SK-N-SH treated with all-trans-retinoic acid at 6 μM for 48 hours (cell line): Measurements from ENCODE around the gene ETS1.

Experiments used
- ATAC-seq: fragments of 200-7000 bp; cut with Tn5 transposase; 3 replicates; pipeline ENCODE4 v1.9.1; 2020; ENCODE audit warnings: mild to moderate bottlenecking, moderate library complexity
- ARNTL ChIP-seq: fragments of 450-650 bp; formaldehyde crosslinking; IDR thresholded peaks from 2 replicates; pipeline ENCODE4 v1.5.0; 2020; ENCODE audit warnings: low read depth, mild to moderate bottlenecking, moderate library complexity, borderline replicate concordance
- BACH2 ChIP-seq: fragments of 250-450 bp; sonication (Bioruptor Pico); IDR thresholded peaks from 2 replicates; pipeline ENCODE4 v1.9.0; 2021; ENCODE audit warnings: mild to moderate bottlenecking, borderline replicate concordance
- CREB5 ChIP-seq: fragments of 250-450 bp; sonication (Bioruptor Pico); IDR thresholded peaks from 2 replicates; pipeline ENCODE4 v1.5.1; 2020; ENCODE audit warnings: low read depth, mild to moderate bottlenecking, moderate library complexity
- CSDC2 ChIP-seq: fragments of 250-450 bp; sonication (Bioruptor Pico); IDR thresholded peaks from 2 replicates; pipeline ENCODE4 v1.5.0; 2020; ENCODE audit warnings: mild to moderate bottlenecking, moderate library complexity
- CSRNP3 ChIP-seq: fragments of 250-450 bp; sonication (Bioruptor Pico); IDR thresholded peaks from 2 replicates; pipeline ENCODE4 v1.5.1; 2021; ENCODE audit warnings: mild to moderate bottlenecking, moderate library complexity
- GLIS3 ChIP-seq: fragments of 250-450 bp; sonication (Bioruptor Pico); IDR thresholded peaks from 2 replicates; pipeline ENCODE4 v1.5.0; 2020; ENCODE audit warnings: mild to moderate bottlenecking, moderate library complexity
- ISL1 ChIP-seq: fragments of 250-450 bp; sonication (Bioruptor Pico); IDR thresholded peaks from 2 replicates; pipeline ENCODE4 v2.1.2; 2022; ENCODE audit warnings: mild to moderate bottlenecking, moderate library complexity
- OSR1 ChIP-seq: fragments of 250-450 bp; sonication (Bioruptor Pico); IDR thresholded peaks from 2 replicates; pipeline ENCODE4 v1.8.0; 2022; ENCODE audit warnings: moderate library complexity, mild to moderate bottlenecking, inconsistent platforms
- PATZ1 ChIP-seq: fragments of 250-450 bp; sonication (Bioruptor Pico); IDR thresholded peaks from 2 replicates; pipeline ENCODE4 v1.8.0; 2020; ENCODE audit warnings: mild to moderate bottlenecking, moderate library complexity, borderline replicate concordance
- POU6F1 ChIP-seq: fragments of 250-450 bp; sonication (Bioruptor Pico); IDR thresholded peaks from 2 replicates; pipeline ENCODE4 v1.8.0; 2021; ENCODE audit warnings: low read depth, mild to moderate bottlenecking, moderate library complexity, borderline replicate concordance
- PPARA ChIP-seq: fragments of 250-450 bp; sonication (Bioruptor Pico); IDR thresholded peaks from 2 replicates; pipeline ENCODE4 v1.5.0; 2020; ENCODE audit warnings: mild to moderate bottlenecking, borderline replicate concordance
- RARB ChIP-seq: fragments of 250-450 bp; sonication (Bioruptor Pico); IDR thresholded peaks from 2 replicates; pipeline ENCODE4 v1.8.0; 2021; ENCODE audit warnings: mild to moderate bottlenecking, moderate library complexity
- SNAI2 ChIP-seq: fragments of 250-450 bp; sonication (Bioruptor Pico); IDR thresholded peaks from 2 replicates; pipeline ENCODE4 v1.5.0; 2020; ENCODE audit warnings: mild to moderate bottlenecking, moderate library complexity
- TCF4 ChIP-seq: fragments of 250-450 bp; sonication (Bioruptor Pico); IDR thresholded peaks from 2 replicates; pipeline ENCODE4 v1.8.0; 2021; ENCODE audit warnings: mild to moderate bottlenecking, moderate library complexity, borderline replicate concordance
- TOX ChIP-seq: fragments of 250-450 bp; sonication (Bioruptor Pico); IDR thresholded peaks from 2 replicates; pipeline ENCODE4 v1.8.0; 2021; ENCODE audit warnings: mild to moderate bottlenecking, moderate library complexity, borderline replicate concordance
- TSHZ2 ChIP-seq: fragments of 250-450 bp; sonication (Bioruptor Pico); IDR thresholded peaks from 2 replicates; pipeline ENCODE4 v1.5.0; 2020; ENCODE audit warnings: mild to moderate bottlenecking, moderate library complexity
- ZC3H10 ChIP-seq: fragments of 250-450 bp; sonication (Bioruptor Pico); IDR thresholded peaks from 2 replicates; pipeline ENCODE4 v1.5.1; 2021; ENCODE audit warnings: mild to moderate bottlenecking, moderate library complexity
- ZFP3 ChIP-seq: fragments of 250-450 bp; sonication (Bioruptor Pico); IDR thresholded peaks from 2 replicates; pipeline ENCODE4 v1.5.0; 2020; ENCODE audit warnings: mild to moderate bottlenecking, moderate library complexity
- ZFP30 ChIP-seq: fragments of 450-650 bp; formaldehyde crosslinking; IDR thresholded peaks from 2 replicates; pipeline ENCODE4 v1.5.0; 2022; ENCODE audit warnings: mild to moderate bottlenecking, moderate library complexity
- ZNF565 ChIP-seq: fragments of 450-650 bp; formaldehyde crosslinking; conservative IDR thresholded peaks from 2 replicates; pipeline ENCODE4 v1.5.0; 2020; ENCODE audit warnings: low read depth, mild to moderate bottlenecking, moderate library complexity
- ZNF70 ChIP-seq: fragments of 450-650 bp; formaldehyde crosslinking; IDR thresholded peaks from 2 replicates; pipeline ENCODE4 v1.5.0; 2020; ENCODE audit warnings: mild to moderate bottlenecking, moderate library complexity
- ZNF8 ChIP-seq: fragments of 450-650 bp; formaldehyde crosslinking; IDR thresholded peaks from 2 replicates; pipeline ENCODE4 v1.5.0; 2020; ENCODE audit warnings: mild to moderate bottlenecking, moderate library complexity

ETS1 gene

GRCh38 chr11:128480665-128481064 lies 106.7 kb downstream of the ETS1 start (continued):
- TF ChIP-seq TSHZ2 (CRISPR knock-in tag) (no peak), ZNF70 (CRISPR knock-in tag) (no peak)

- TF ChIP-seq SNAI2 (CRISPR knock-in tag) (no peak), ZFP30 (CRISPR knock-in tag) (no peak), ZNF565 (CRISPR knock-in tag) (no peak), POU6F1 (CRISPR knock-in tag) (no peak), RARB (CRISPR knock-in tag) (no peak), ZNF8 (no peak), GLIS3 (CRISPR knock-in tag) (no peak), ARNTL (no peak), ISL1 (CRISPR knock-in tag) (no peak), PATZ1 (no peak), TCF4 (no peak), OSR1 (CRISPR knock-in tag) (no peak), CREB5 (CRISPR knock-in tag) (no peak), CSDC2 (no peak), PPARA (no peak), TSHZ2 (CRISPR knock-in tag) (no peak), ZNF70 (CRISPR knock-in tag) (no peak)
- no peak for ATAC-seq
Measured at GRCh38 chr11:128480066-128480465, 107.3 kb downstream of the ETS1 start.

- TF ChIP-seq TSHZ2 (CRISPR knock-in tag) (no peak), ZNF8 (no peak), BACH2 (CRISPR knock-in tag) (no peak), CREB5 (CRISPR knock-in tag) (no peak), ZFP3 (CRISPR knock-in tag) (no peak), CSDC2 (no peak), PPARA (no peak), CSRNP3 (CRISPR knock-in tag) (no peak), TOX (CRISPR knock-in tag) (no peak), ARNTL (no peak), RARB (CRISPR knock-in tag) (no peak), ZC3H10 (CRISPR knock-in tag) (no peak)
- ATAC-seq = no peak
Measured at GRCh38 chr11:128479144-128479543, 108.2 kb downstream of the ETS1 start.
